ENCODE measurements around the gene PAX5. TPM values are rescaled to one million over a fixed set of nuclear protein-coding genes. Genes with fewer than 3 reads are reported as not detected.
"Not testable (repeated sequence)": the region's sequence is repeated elsewhere in the genome, so short reads cannot be mapped to it uniquely, and the experiment has no call there.

PAX5 gene
- total and polyA plus RNA-seq, 2 donors (not counting 1 experiment from before 2014, with no cell fraction given) = 196 to 275 TPM

DNA sequence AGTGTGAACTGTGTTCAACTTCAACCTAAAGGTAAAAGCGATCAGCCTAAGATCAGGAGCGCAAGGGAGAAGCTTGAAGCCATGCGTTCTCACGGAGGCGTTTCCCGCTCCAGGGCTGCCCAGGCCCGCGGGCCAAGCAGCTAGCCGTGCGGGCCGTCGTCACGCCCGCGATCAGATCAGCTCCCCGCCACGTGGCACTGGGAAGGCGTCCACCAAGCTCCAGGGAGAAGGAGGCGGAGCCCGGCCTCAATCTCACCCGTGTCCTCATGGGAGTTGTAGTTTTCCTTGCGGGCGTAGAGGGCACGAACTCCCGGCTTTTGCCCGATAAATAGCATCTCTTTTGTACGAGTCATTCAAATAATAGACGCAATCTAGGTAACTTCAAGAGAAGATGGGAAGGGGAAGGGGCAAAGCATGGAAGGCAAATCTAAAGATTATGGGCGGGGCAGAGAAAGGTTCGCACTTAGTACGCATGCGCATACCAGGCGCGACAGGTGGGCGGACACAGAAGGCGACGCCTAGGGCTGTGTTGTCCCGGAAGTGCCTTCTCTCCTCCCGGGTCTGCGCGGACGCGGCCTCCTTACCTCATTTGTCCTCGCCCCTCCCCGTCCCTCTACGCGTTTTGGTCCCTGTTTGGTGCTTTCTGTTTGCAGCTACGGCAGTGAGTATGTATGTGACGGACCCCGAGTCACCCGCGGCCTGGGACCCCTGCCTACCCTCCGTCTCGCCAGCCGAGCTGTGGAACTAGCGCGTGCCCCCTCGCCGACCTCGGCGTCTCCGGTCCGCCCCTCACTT lies 45.5 kb upstream of the PAX5 start:
- Mint-ChIP-seq H3K27me3 (no peaks in the 10 kb centered on the region), H3K4me3 (peak overlapping the region; percentile 99), H3K9me3 (ENCODE audit: insufficient read depth) (no peaks in the 10 kb centered on the region), H3K27ac (peak overlapping the region; percentile 98), H3K4me1 (peaks cover 74% of the 10 kb centered on the region)
- POLR2A ChIA-PET = interaction anchor here (0.8 to 2.8 kb wide), 7 partner anchors 17 to 245 kb away, joined by 3 to 21 read pairs (median 4); partner anchors contain the start of gene ZCCHC7
- Histone ChIP-seq H3K27me3 (replicated peaks in 1 of 4; ENCODE audit: control extremely low read depth in 1 of 4, control insufficient read depth in 3 of 4, insufficient read depth in 4 of 4, low read length in 3 of 4) (no peaks in the 10 kb centered on the region), H3K9me3 (ENCODE audit: control extremely low read depth in 1 of 3, control insufficient read depth in 2 of 3, insufficient read depth in 1 of 3, low read length in 2 of 3) (no peaks in the 10 kb centered on the region), H3K9ac (ENCODE audit: low read length) (peak overlapping the region; percentile 99), H3K4me2 (replicated peaks; ENCODE audit: low read depth, low read length, poor library complexity, severe bottlenecking) (peak overlapping the region; percentile 78), H3K79me2 (ENCODE audit: control insufficient read depth, insufficient read depth, low read length) (peaks cover 71% of the 10 kb centered on the region), H4K20me1 (ENCODE audit: control insufficient read depth, insufficient read depth, low read length, poor library complexity, severe bottlenecking) (no peaks in the 10 kb centered on the region), H3K4me1 (ENCODE audit: control insufficient read depth in 2 of 2, insufficient read depth in 2 of 2, low read length in 2 of 2) (peaks cover 54 to 55% of the 10 kb centered on the region in 2 donors), H3K36me3 (replicated peaks in 1 of 2; ENCODE audit: control extremely low read depth in 1 of 2, control insufficient read depth in 1 of 2, extremely low read depth in 1 of 2, insufficient read depth in 2 of 2, low read length in 1 of 2) (no peaks in the 10 kb centered on the region), H2AFZ (ENCODE audit: insufficient read depth, low read depth, low read length, poor library complexity, severe bottlenecking) (peak overlapping the region; percentile 89), H3K4me3 (ENCODE audit: control extremely low read depth in 1 of 5, extremely low read depth in 1 of 5, insufficient read depth in 1 of 5, low read depth in 2 of 5, low read length in 4 of 5) (peak overlapping the region; percentile 84 to 99 (median 95)), H3K27ac (ENCODE audit: low read length in 2 of 2) (peak overlapping the region; percentile 91 to 97)
- ATAC-seq (ENCODE audit: low read depth) (peak; percentile 95), DNase-seq (peak; percentile 96)
- TF ChIP-seq, protein P1, sequence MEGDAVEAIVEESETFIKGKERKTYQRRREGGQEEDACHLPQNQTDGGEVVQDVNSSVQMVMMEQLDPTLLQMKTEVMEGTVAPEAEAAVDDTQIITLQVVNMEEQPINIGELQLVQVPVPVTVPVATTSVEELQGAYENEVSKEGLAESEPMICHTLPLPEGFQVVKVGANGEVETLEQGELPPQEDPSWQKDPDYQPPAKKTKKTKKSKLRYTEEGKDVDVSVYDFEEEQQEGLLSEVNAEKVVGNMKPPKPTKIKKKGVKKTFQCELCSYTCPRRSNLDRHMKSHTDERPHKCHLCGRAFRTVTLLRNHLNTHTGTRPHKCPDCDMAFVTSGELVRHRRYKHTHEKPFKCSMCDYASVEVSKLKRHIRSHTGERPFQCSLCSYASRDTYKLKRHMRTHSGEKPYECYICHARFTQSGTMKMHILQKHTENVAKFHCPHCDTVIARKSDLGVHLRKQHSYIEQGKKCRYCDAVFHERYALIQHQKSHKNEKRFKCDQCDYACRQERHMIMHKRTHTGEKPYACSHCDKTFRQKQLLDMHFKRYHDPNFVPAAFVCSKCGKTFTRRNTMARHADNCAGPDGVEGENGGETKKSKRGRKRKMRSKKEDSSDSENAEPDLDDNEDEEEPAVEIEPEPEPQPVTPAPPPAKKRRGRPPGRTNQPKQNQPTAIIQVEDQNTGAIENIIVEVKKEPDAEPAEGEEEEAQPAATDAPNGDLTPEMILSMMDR (IDR thresholded peaks at IDR 0.05) = no peak
- TF ChIP-seq EZH2 (IDR thresholded peaks at IDR 0.05; ENCODE audit: borderline replicate concordance, insufficient read depth, low read depth, low read length, poor library complexity, severe bottlenecking) = no peak
- 3% methylated on average over 56 of the region's 63 CpGs for WGBS (ENCODE audit: insufficient coverage)
- intact Hi-C loops (cut with micrococcal nuclease) = loop anchor here (1.0 to 2.0 kb wide), 5 partner anchors 41 to 249 kb away; partner anchors contain the start of gene ZCCHC7
- CTCF ChIA-PET = interaction anchor here (0.6 to 2.4 kb wide), 9 partner anchors 24 to 207 kb away, joined by 3 to 13 read pairs (median 5); partner anchors contain the start of genes PAX5 and ZCCHC7

DNA sequence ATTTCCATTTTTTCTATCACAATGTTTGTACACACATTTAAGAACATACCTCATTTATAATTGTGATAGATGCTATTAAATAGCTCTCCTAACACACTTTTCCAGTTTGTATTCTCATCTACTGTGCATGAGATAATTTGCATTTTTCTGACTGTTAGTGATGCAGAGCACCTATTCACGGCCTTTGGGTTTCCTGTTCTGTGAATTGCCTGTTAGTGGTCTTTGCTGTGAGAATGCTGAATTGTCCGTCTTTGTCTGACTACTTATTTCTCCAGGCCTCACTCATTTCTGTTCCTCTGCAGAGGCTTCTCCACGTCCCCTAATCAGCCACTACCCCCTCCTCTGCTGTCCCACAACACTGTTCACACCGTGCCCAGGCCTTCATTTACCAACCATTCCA lies 40.7 kb upstream of the PAX5 start:
- Mint-ChIP-seq H3K27ac (peak overlapping the region; percentile 92), H3K4me3 (peak overlapping the region; percentile 79), H3K4me1 (peaks cover 50% of the 10 kb centered on the region)
- ATAC-seq (ENCODE audit: low read depth); H3K27me3 ChIP-seq (replicated peaks in 1 of 4; ENCODE audit: control extremely low read depth in 1 of 4, control insufficient read depth in 3 of 4, insufficient read depth in 4 of 4, low read length in 3 of 4); H4K20me1 ChIP-seq (ENCODE audit: control insufficient read depth, insufficient read depth, low read length, poor library complexity, severe bottlenecking); H3K9me3 Mint-ChIP-seq (ENCODE audit: insufficient read depth); H3K36me3 ChIP-seq (replicated peaks in 1 of 2; ENCODE audit: control extremely low read depth in 1 of 2, control insufficient read depth in 1 of 2, extremely low read depth in 1 of 2, insufficient read depth in 2 of 2, low read length in 1 of 2); H3K9me3 ChIP-seq (ENCODE audit: control extremely low read depth in 1 of 3, control insufficient read depth in 2 of 3, insufficient read depth in 1 of 3, low read length in 2 of 3); H2AFZ ChIP-seq (ENCODE audit: insufficient read depth, low read depth, low read length, poor library complexity, severe bottlenecking); H3K27me3 Mint-ChIP-seq; H3K4me3 ChIP-seq (ENCODE audit: control extremely low read depth in 1 of 5, extremely low read depth in 1 of 5, insufficient read depth in 1 of 5, low read depth in 2 of 5, low read length in 4 of 5); intact Hi-C loops (cut with micrococcal nuclease): not testable (repeated sequence)
- ChIA-PET POLR2A (interaction anchor here (0.7 kb wide), 1 partner anchor 119 kb away, joined by 3 read pairs; no protein-coding TSS in a partner anchor), CTCF (interaction anchor here (0.7 to 1.1 kb wide), 2 partner anchors 37 to 235 kb away, joined by 3 read pairs; no protein-coding TSS in a partner anchor)
- Histone ChIP-seq H3K79me2 (ENCODE audit: control insufficient read depth, insufficient read depth, low read length) (peaks cover 26% of the 10 kb centered on the region), H3K4me2 (replicated peaks; ENCODE audit: low read depth, low read length, poor library complexity, severe bottlenecking) (peak overlapping the region; percentile 47), H3K9ac (ENCODE audit: low read length) (peak overlapping the region; percentile 28), H3K27ac (ENCODE audit: low read length in 2 of 2) (peak overlapping the region; percentile 18 to 51), H3K4me1 (ENCODE audit: control insufficient read depth in 2 of 2, insufficient read depth in 2 of 2, low read length in 2 of 2) (peaks cover 34 to 36% of the 10 kb centered on the region in 2 donors)
- WGBS (ENCODE audit: insufficient coverage) = 0% methylated on average over 1 of the region's 4 CpGs
- DNase-seq = peak; percentile 40

All from B cell (primary cell).